OCI-LY3 (cell line): ENCODE data around the gene KCNMA1.
"Not testable (repeated sequence)": the region's sequence is repeated elsewhere in the genome, so short reads cannot be mapped to it uniquely, and the experiment has no call there.

Experiments used
- H2AFZ ChIP-seq: fragments of 200-600, 300-600 bp; shearing (Covaris generic); 2 replicates; pipeline ENCODE4 v1.6.0; 2014; ENCODE audit warnings: antibody characterized with exemption, low read depth, low read length
- H3K27ac ChIP-seq: fragments of 200-600, 300-600 bp; sonication (generic); 2 replicates; pipeline ENCODE4 v1.5.1; 2014; ENCODE audit warnings: mild to moderate bottlenecking, low read length, moderate library complexity, mixed read lengths
- H3K27me3 ChIP-seq: fragments of 200-600, 300-600 bp; sonication (generic); 2 replicates; pipeline ENCODE4 v1.6.1; 2014; ENCODE audit warnings: low read depth, low read length, mixed read lengths
- H3K36me3 ChIP-seq: fragments of 200-600, 300-600 bp; sonication (generic); replicated peaks from 2 replicates; pipeline ENCODE3; 2014; ENCODE audit warnings: low read depth, low read length, mixed read lengths
- H3K4me1 ChIP-seq: fragments of 300-600, 200-600 bp; sonication (generic); 2 replicates; pipeline ENCODE4 v1.6.1; 2014; ENCODE audit warnings: low read length, mixed read lengths
- H3K4me2 ChIP-seq: fragments of 200-600, 300-600 bp; sonication (generic); 2 replicates; pipeline ENCODE4 v1.6.1; 2014; ENCODE audit warnings: low read length, mixed read lengths
- H3K4me3 ChIP-seq: fragments of 300-600, 200-600 bp; sonication (generic); 2 replicates; pipeline ENCODE4 v1.5.1; 2014; ENCODE audit warnings: antibody characterized with exemption, mild to moderate bottlenecking, low read length, moderate library complexity
- H3K79me2 ChIP-seq: fragments of 300-600, 200-600 bp; shearing (Covaris generic); 2 replicates; pipeline ENCODE4 v1.6.1; 2014; ENCODE audit warnings: mild to moderate bottlenecking, low read length, mixed read lengths
- H3K9ac ChIP-seq: fragments of 300-600, 200-600 bp; shearing (Covaris generic); 2 replicates; pipeline ENCODE4 v1.6.0; 2014; ENCODE audit warnings: mild to moderate bottlenecking, low read length, moderate library complexity
- H3K9me3 ChIP-seq: fragments of 200-600, 300-600 bp; shearing (Covaris generic); 2 replicates; pipeline ENCODE4 v1.6.1; 2014; ENCODE audit warnings: low read length, mixed read lengths; ENCODE audit not compliant: insufficient read depth
- H4K20me1 ChIP-seq: fragments of 200-600, 300-600 bp; sonication (generic); 2 replicates; pipeline ENCODE4 v1.6.1; 2016; ENCODE audit warnings: low read length, mixed read lengths; ENCODE audit not compliant: insufficient read depth
- CTCF ChIP-seq: fragments of 200-600, 300-600 bp; sonication (generic); IDR thresholded peaks from 2 replicates; pipeline ENCODE4 v1.5.1; 2014; ENCODE audit warnings: antibody characterized with exemption, low read length, low read depth
- EZH2phosphoT487 ChIP-seq: fragments of 200-600 bp; shearing (Covaris generic); IDR thresholded peaks from 2 replicates; pipeline ENCODE4 v1.6.1; 2018; ENCODE audit warnings: antibody characterized with exemption, mixed run types, low read depth

Gene KCNMA1

GRCh38 chr10:77415313-77415960, 222.2 kb downstream of the KCNMA1 start:
- Histone ChIP-seq H3K4me3 (no peak overlapping the region), H2AFZ (no peak overlapping the region), H3K4me1 (peaks cover 37% of the 10 kb centered on the region), H3K27me3 (no peaks in the 10 kb centered on the region), H3K27ac (no peak overlapping the region), H4K20me1 (peaks cover 8% of the 10 kb centered on the region; the same call in 1 of the 2 replicates), H3K9ac (no peak overlapping the region), H3K79me2 (peaks cover 3% of the 10 kb centered on the region; the same call in 1 of the 2 replicates), H3K9me3 (no peaks in the 10 kb centered on the region), H3K36me3 (no peaks in the 10 kb centered on the region), H3K4me2 (no peak overlapping the region)
- TF ChIP-seq EZH2phosphoT487 = no peak
- no peak for TF ChIP-seq CTCF

DNA sequence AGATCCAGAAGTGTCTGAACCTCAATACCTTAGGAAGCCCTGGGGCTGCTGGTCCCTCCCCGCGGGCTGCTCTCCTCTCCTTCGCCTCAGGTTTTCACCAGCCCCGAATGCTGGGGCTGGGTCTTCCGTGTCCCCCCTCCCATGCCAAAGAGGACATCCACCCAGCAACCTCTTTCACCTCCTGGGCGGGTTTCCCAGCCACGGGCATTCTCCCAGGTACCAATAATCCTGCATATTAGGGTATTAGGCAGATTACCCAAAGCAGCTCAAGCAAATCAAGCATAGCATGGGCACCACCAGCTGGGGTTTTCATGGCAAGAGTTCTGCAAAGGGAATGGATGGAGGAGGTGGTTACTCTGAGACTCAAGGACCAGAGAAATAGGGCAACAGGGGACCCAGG, 224.4 kb downstream of the KCNMA1 start:
- H3K9me3 ChIP-seq = no peaks in the 10 kb centered on the region
- peaks cover 6% of the 10 kb centered on the region; the same call in 1 of the 2 replicates for H4K20me1 ChIP-seq
- no peaks in the 10 kb centered on the region for H3K27me3 ChIP-seq

DNA sequence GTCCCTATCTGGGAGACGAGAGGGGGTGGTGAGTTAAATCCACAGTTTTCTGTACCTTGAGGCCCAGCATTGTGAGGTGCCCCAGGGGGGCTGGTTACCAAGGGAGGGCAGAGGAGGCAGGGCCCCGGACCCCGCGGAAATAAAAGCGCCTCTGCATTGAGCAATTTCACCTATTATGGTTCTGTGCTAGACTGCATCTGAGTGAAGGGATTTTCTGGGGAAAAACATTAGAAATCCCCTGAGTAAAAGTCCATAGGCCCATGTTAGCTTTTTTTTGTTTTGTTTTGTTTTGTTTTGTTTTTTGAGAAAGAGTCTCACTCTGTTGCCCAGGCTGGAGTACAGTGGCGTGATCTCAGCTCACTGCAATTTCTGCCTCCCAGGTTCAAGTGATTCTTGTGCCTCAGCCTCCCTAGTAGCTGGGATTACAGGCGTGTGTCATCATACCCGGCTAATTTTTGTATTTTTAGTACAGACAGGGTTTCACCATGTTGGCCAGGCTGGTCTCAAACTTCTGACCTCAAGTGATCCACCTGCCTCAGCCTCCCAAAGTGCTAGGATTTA, 225.0 kb downstream of the KCNMA1 start:
- H3K9me3 ChIP-seq, H3K27me3 ChIP-seq, H3K79me2 ChIP-seq, H2AFZ ChIP-seq, H4K20me1 ChIP-seq, H3K36me3 ChIP-seq: not testable (repeated sequence)
- H3K9ac ChIP-seq = peak overlapping the region; percentile 43; the same call in 1 of the 2 replicates
- peak overlapping the region; percentile 51 for H3K27ac ChIP-seq
- H3K4me2 ChIP-seq = peak overlapping the region; percentile 50
- H3K4me1 ChIP-seq = peaks cover 46% of the 10 kb centered on the region
- peak overlapping the region; percentile 1; the same call in 1 of the 2 replicates for H3K4me3 ChIP-seq

More for the DNA sequence above, 224.4 kb downstream of the KCNMA1 start:
- Histone ChIP-seq H3K4me2 (peak overlapping the region; percentile 22; the same call in 1 of the 2 replicates), H3K9ac (no peak overlapping the region), H3K4me3 (no peak overlapping the region), H2AFZ (no peak overlapping the region), H3K79me2 (peaks cover 3% of the 10 kb centered on the region; the same call in 1 of the 2 replicates), H3K36me3 (no peaks in the 10 kb centered on the region), H3K4me1 (peaks cover 46% of the 10 kb centered on the region), H3K27ac (peak overlapping the region; percentile 32; the same call in 1 of the 2 replicates)
- no peak for TF ChIP-seq CTCF
- TF ChIP-seq EZH2phosphoT487 = no peak

DNA sequence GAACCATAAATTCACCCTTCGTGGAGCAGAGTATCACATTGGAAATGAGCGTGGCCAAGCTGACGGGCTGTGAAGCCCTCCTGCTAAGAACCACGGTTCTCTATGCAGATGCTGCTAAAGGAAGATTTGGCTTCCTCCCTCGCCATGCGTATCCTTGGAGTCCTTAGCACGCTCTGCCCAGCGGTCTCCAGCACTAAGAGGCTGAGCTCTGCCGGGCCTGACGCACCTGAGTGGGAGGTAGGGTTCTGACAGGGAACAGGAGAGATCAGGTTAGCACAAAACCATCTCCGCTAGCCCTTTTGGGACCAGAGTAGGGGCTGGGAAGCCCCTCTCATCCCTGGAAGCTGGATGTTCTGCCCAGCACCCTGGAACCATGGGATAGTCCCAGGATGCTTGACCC, 225.8 kb downstream of the KCNMA1 start:
- peak overlapping the region; percentile 50 for H3K4me2 ChIP-seq
- peak overlapping the region; percentile 51; the same call in 1 of the 2 replicates for H3K27ac ChIP-seq
- no peaks in the 10 kb centered on the region for H3K9me3 ChIP-seq
- peaks cover 6% of the 10 kb centered on the region; the same call in 1 of the 2 replicates for H4K20me1 ChIP-seq
- peaks cover 51% of the 10 kb centered on the region for H3K4me1 ChIP-seq
- H3K9ac ChIP-seq = peak overlapping the region; percentile 43; the same call in 1 of the 2 replicates
- no peak overlapping the region for H2AFZ ChIP-seq
- no peak for TF ChIP-seq CTCF
- no peak for TF ChIP-seq EZH2phosphoT487
- H3K79me2 ChIP-seq = peaks cover 3% of the 10 kb centered on the region; the same call in 1 of the 2 replicates
- H3K36me3 ChIP-seq = no peaks in the 10 kb centered on the region
- H3K27me3 ChIP-seq = no peaks in the 10 kb centered on the region
- no peak overlapping the region for H3K4me3 ChIP-seq
